Effector CD4-positive, alpha-beta T cell (primary cell): Measurements from ENCODE around the gene CCDC188.

Experiments
- DNase-seq: peaks from one replicate; pipeline ENCODE4 v3.0.0-alpha.2; 2020

CCDC188 gene

GRCh38 chr22:20147237-20147988 lies 3.4 kb downstream of the CCDC188 start:
- no peak for DNase-seq

DNA sequence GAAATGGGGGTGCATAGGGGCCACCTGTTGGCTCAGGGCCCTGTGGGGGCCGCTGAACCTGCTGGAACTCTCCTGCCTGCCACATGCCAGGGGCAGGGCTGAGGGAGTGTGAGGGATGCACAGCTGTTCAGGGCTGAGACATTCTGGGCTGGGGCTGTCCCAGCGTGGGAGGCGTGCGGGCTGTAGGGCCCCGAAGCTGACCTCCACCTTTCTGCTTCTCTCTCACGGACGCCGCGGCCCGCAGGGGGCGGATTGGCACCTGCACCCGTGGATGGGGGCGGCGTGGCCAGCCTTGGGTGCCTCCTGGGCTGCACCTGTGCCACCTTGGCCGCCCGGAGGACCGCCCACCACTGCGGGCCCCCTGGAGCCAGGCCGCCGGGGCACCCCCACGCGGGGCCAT lies 4.1 kb downstream of the CCDC188 start:
- no peak for DNase-seq

GRCh38 chr22:20145832-20146223 lies 5.0 kb downstream of the CCDC188 start:
- no peak for DNase-seq

- DNase-seq: no peak
Observed at GRCh38 chr22:20145206-20145831, 5.5 kb downstream of the CCDC188 start.

GRCh38 chr22:20143883-20144665 lies 6.8 kb downstream of the CCDC188 start:
- no peak for DNase-seq

DNA sequence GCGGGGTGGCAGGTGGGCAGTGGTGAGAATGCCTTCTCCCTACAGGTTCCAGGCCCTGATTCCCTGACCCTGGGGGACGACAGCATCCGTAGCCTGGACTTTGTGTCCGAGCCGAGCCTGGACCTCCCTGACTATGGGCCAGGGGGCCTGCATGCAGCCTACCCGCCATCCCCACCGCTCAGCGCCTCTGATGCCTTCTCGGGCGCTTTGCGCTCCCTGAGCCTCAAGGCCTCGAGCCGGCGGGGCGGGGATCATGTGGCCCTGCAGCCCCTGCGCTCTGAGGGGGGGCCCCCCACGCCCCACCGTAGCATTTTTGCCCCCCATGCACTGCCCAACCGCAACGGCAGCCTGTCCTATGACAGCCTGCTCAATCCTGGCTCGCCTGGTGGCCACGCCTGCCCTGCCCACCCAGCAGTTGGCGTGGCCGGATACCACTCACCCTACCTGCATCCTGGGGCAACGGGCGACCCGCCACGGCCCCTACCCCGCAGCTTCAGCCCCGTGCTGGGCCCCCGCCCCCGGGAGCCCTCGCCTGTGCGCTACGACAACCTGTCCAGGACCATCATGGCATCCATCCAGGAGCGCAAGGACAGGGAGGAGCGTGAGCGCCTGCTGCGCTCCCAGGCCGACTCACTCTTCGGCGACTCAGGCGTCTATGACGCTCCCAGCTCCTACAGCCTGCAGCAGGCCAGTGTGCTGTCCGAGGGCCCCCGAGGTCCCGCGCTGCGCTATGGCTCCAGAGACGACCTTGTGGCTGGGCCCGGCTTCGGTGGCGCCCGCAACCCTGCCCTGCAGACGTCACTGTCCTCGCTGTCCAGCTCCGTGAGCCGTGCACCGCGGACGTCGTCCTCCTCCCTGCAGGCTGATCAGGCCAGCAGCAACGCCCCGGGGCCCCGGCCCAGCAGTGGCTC lies 7.9 kb downstream of the CCDC188 start:
- no peak for DNase-seq

GRCh38 chr22:20141186-20142077 lies 9.4 kb downstream of the CCDC188 start:
- no peak for DNase-seq

GRCh38 chr22:20140521-20140964 lies 10.3 kb downstream of the CCDC188 start:
- DNase-seq: no peak

- no peak for DNase-seq
Observed at GRCh38 chr22:20140107-20140445, 10.8 kb downstream of the CCDC188 start.

DNA sequence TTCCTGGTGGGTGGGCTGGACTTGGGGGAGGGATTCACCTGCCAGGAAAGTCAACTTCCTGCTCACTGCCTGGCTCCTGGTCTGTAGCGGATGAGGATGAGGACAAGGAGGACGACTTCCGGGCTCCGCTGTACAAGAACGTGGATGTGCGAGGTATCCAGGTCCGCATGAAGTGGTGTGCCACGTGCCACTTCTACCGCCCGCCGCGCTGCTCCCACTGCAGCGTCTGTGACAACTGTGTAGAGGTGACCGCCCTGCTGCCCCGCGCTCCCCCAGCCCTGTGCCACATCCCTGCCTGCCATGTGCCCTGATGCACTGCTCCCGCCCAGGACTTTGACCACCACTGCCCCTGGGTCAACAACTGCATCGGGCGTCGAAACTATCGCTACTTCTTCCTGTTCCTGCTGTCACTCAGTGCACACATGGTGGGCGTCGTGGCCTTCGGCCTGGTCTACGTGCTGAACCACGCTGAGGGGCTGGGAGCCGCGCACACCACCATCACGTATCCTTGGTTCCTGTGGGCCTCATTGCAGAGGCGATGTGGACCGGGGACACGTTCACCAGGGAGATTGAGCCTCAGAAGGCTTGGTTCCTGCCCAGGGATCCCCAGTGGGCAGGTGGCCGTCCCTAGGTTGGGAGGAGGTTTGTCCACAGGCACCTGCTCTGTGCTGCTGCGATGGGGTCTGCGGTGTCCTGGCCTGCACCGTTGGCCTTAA lies 11.3 kb downstream of the CCDC188 start:
- no peak for DNase-seq

DNA sequence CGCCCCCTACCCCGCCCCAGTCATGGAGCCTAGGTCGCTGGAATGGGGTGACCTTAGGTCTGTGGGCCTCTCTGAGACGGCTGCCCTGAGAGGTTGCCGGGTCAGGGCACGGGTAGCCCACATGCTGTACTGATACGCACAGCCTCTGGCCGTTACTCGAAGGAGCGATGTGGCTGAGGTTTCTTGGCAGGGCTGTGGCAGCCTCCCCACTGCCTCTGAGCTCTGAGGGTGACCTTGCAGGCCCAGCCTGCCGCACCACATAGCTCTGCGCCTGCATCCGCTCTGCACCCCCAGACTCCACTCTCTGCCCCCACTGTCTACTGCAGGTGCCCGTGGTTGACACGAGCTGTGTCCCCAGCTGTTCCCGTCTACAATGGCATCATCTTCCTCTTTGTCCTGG lies 12.0 kb downstream of the CCDC188 start:
- DNase-seq: no peak

- DNase-seq: no peak
Observed at GRCh38 chr22:20138417-20138738, 12.5 kb downstream of the CCDC188 start.

DNA sequence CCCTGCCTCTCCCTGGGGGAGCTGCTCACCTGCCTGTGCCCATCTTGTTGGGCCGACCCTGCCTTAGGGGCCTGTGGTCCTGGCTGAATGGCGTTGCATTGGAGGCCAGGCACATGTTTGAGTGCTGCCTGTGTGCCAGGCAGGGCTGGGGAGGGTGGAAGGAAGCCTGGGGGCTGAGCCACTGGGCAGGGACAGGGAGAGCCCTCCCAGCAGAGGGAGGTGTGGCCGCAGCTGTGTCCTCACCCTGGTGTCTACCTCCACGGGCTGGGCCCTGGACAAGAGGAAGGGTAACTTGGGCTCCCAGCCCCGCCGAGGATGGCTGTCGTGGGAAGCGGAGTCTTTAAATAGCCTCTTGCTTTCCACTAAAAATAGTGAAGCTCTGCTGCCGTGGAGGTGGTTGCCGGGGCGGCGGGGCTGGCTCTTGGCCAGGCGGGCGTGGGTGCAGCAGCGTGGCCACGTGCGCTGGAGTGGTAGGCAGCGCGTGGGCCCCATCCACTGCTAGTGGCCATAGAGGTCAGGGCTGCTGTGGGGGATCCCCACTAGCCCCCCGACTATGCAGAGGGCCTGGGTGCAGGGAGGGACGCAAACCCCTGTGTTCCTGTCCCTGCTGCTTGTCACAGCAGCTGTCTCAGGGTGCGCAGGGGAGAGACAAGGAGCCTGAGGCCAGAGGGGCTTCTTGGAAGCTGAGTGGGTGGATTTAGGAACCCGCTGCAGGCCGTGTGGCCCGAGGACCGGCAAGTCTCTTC lies 13.0 kb downstream of the CCDC188 start:
- DNase-seq: no peak

DNA sequence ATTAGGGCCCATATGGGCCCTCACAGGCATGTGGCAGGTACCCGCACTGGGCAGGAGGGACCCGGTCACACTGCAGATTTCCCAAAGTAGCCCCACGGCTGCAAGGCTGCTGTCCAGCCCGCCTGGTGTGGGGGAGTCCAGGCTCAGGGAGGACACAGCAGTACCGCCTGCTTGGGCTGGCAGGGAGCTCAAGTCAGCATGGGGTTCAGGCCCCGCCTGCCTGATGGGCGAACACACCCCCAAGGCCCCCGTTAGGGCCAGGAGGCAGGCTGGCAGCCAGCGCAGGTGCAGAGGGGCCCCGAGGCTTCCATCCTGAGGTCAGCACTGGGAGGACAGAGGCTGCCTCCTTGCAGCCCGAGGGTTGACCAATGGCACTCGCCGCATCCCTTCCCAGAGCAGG lies 13.7 kb downstream of the CCDC188 start:
- DNase-seq: no peak

- DNase-seq: no peak
Observed at GRCh38 chr22:20136603-20136873, 14.3 kb downstream of the CCDC188 start.

- no peak for DNase-seq
Observed at GRCh38 chr22:20135806-20136602, 14.9 kb downstream of the CCDC188 start.

DNA sequence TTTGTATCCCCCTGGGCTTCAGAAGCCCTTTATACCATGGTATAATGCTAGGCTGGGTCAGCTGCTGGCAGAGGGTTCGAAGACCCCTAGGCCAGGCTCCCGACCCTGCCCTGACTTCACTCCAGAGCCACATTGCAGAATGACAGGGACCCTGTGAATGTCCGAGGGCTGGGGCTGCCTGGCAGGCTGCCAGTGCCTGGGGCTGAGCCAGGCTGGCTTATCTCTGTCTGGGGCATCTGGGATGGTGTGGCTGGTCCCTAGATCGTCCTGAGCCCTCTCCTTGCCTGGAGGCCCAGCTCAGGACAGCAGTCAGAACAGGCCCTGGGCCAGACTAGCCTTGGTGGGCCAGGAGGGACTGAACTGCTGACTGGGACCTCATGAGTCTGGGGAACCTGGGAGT lies 15.6 kb downstream of the CCDC188 start:
- DNase-seq: no peak

DNA sequence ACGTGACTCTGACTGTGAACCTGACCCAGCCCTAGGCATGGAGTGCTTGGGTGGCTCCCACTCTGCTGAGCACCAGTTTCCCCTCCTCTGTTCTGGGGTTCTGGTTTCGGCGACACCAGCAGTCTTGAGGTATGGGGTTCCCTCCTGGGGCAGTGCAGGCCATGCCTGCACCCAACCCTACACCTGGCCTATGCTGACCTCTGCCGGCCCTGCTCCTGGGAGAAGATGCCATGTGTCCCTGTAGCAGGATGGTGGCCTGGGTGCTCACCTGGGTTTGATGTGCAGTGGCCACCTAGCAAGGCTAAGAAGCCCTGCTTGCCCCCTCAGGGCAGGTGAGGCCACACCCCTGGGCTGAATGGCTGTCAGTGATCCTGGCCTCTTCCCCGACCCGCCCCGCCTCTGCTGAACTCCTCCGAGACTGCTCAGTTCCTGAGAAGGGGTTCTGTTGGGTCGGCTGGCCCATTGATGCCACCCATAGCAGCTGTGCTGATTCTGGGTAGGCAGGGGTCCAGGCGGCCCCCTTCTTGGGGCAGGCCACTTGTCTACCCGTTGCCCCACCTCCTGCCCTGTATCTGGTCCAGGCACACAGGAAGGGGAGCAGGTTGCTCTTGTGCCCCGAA lies 16.8 kb downstream of the CCDC188 start:
- DNase-seq: no peak

- DNase-seq: no peak
Observed at GRCh38 chr22:20132686-20133246, 18.1 kb downstream of the CCDC188 start.
